ENCODE results near the gene MYLK3. TPM values are rescaled to one million over a fixed set of nuclear protein-coding genes. Genes with fewer than 3 reads are reported as not detected.

Gene MYLK3
- total RNA-seq, 1 experiment from 2014 or later, result 0.32 TPM

DNA sequence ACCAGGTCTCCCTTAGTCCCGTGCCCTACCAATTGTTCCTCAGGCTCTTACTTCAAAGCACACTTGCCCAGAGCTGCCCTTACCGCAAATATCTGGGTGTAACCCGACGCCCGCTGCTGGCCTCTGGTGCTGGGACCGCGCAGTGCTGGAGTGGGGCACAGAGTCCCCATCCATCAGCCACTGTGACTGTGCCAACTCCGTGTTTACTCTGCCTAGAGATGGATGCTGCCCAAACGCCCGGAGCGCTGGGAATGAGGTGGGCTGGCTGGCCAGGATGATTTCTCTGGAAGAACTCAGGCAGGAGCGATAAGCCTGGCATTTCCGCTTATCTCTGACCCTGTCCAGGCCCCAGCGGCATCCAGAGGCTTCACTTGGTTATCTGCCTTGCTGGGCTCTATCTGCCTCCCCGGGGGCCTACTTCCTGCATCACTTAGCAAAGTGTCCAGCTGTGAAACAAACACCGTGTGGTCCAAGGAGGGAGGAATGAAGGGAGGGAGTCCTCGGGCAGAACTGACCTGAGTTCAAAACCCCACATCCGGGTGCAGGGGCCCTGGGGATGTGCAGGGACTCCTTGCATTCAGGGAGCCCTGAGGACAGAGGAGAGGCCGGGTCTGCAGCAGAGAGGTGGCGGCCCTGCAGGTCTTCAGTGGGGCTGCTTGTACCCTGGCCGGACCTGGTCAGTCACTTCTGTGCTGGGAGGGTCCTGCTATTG, 9.4 kb upstream of the MYLK3 start:
- peak; percentile 76 for DNase-seq (ENCODE audit: low read depth)

DNA sequence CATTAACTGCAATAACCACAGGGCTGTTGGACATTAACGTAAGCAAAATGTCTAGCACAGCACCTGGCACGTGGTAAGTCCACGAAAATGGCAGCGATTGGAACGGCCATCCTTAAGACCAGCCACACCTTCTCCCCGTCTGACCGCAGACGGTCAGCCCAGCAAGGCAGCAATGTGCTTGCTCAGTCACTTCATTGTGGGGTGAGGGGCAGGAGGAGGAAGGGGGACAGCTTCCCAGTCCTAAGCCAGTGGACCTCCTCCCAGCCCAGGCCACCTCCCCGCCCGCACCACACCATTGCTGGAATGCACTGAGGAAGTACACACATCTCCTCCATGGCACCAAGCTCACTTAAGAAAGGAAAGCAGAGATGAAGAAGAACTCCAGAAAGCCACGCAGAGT, 8.6 kb upstream of the MYLK3 start:
- no peak for DNase-seq (ENCODE audit: low read depth)

DNA sequence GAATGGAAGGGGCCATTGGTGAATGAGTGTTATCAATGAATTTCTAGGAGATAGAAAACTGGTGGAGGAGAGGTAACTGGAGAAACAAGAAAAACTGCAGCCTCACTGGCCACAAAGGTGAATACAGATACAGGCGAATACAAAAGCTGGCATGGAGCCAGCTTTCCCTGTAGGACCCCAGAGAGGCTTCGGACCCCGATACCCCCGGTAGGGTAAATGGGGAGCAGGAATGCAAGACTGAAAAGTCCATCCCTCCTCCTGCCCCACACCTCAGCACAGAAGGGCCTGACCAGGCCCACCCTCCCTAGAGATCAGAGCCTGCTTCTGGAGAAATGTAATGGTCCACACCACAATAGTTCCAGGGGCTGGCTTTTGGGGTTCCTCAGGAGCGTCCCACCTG, 4.9 kb upstream of the MYLK3 start:
- DNase-seq (ENCODE audit: low read depth), result no peak

DNA sequence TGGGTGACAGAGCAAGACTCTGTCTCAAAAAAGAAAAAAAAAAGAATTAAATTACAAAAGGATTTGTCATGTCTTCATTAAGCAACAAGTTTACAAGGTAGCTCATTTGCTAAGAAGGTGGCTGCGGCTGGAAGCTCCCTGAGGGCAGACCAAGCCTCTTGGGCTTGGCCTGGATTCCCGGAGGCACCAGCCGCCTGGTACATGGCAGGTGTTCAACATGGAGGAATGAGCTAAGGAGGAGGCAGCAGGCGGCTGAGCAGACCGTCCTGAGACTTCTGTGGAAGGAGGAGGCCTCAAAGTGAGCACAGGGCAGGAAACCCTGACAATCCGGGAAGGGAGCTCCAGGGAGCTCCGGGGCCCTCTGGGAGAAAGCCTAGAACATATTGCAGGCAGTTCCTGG, 3.2 kb upstream of the MYLK3 start:
- DNase-seq (ENCODE audit: low read depth), result no peak

GRCh38 chr16:46748775-46749705, 896 bp upstream of the MYLK3 start:
- DNase-seq (ENCODE audit: low read depth), result no peak

DNA sequence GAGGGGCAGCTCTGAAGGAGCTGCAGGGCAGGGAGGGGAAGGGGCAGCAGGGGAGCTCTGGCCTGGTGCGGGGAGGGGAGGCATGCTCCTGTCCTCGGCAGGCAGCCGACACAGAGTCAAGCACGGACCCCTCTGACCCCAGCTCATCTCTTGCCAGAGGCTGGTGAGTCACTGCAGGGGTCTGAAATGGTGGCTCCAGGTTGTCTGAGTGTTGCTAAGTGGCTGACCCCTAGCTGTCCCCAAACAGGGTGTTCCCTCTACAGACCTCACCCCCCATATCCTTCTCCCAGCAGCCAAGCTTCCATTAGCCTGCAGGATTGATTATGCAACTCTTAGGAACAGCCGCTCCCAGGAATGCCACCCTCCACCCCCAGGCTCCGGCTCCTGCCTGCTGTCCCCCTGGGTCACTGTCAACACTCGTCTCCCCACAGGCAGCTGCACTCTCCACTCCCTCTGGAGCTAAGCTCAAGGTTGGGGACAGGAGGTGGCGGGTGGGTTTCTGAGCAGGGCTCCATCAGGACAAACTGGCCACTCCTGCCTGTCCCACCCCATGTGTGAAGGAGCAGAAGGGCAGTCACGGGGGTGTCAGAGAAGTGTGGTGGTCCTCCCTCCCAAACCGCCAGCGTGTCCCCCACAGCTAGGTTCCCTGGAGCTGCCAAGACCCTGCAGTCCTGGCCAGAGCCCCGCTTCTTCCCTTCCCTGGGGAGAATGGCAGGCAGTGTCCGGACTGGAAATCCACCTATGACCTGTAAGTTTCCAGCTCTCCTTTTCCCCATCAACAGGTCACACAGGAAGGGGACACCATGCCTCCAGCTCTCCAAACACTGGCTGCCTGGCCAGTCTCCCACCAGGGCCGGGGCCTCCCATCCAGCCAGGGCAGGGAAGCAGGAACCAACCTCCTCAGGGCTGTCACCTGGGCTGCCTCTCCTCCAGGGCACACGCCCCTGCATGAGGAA, 1.0 kb downstream of the MYLK3 start:
- DNase-seq (ENCODE audit: low read depth), result no peak

DNA sequence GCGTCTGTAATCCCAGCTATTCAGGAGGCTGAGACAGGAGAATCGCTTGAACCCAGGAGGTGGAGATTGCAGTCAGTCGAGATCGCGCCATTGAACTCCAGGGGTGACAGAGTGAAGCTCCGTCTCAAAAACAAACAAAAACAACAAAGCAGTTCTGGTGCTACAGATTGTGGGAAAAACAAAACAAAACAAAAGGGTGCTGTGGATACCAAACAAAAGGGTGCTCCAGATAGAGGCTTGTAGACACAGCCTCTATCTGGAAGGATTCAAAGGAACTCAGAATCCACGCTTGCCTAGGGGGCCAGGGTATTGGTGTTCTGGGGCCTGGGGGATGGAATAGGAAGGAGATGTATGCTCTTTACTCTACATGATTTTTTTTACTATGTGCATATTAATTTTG, 2.5 kb downstream of the MYLK3 start:
- no peak for DNase-seq (ENCODE audit: low read depth)

GRCh38 chr16:46743232-46743719, 4.9 kb downstream of the MYLK3 start:
- peak; percentile 49 for DNase-seq (ENCODE audit: low read depth)

GRCh38 chr16:46739934-46740333, 8.2 kb downstream of the MYLK3 start:
- no peak for DNase-seq (ENCODE audit: low read depth)

GRCh38 chr16:46737621-46738214, 10.4 kb downstream of the MYLK3 start:
- DNase-seq (ENCODE audit: low read depth), result no peak

DNA sequence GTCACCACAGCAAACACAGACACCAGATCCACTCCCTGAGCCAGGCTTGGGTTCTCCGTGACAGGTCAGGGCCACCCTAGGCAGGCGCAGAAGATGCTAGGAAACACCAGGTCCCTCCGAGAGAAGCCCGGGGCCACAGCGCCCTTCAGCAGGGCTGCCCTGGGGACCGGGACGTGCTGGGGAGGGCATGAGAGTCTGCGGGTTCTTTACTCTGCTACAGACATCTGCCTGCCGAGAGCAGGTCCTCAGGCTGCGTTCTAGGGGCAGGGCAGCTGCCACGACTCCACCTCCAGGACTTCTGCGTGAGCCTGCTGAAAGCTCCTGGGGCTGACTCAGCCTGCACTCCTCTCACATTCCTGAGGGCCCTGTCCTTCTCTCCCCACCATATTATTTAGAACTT, 11.4 kb downstream of the MYLK3 start:
- DNase-seq (ENCODE audit: low read depth), result no peak

GRCh38 chr16:46733319-46733830, 14.8 kb downstream of the MYLK3 start:
- DNase-seq (ENCODE audit: low read depth), result no peak

- DNase-seq (ENCODE audit: low read depth), result no peak
These were observed 15.6 kb downstream of the MYLK3 start for GRCh38 chr16:46732561-46732960.

DNA sequence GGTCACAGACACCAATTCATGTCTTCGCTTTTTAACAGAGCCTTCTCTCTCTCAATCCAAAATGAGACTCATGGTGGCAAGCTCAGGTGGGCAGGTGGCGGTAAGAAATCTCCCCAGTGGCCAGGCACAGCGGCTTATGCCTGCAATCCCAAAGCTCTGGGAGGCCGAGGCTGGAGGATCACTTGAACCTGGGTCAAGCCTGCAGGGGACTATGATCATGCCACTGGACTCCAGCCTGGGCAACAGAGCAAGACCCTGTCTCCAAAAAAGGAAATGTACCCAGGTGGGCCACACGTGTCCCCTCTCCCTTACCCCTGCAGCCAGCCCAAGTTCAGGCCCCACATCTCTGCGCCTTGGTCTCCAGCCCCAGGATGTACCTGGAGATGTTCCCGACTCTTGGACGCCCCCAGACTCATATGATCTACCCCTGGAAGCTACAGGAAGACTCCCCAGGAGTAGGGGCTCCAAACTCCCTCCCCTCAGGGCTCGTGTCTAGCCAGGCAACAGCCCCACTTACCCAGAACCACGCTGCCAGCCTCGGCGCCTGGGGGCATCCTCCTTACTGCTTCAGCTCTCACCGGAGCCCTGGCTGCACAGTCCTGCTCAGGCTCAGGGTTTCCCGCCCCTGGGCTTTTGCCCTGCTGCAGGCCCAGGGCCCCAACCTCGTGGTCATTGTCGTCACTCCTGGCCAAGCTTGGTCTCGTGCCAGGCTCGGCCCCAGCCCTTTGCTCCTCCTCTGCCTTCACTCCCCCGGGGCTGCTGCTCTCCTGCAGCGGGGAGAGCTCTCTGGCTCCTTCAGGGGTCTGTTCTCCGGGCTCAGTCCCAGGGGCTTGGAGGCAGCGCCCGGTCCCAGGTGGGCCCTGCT, 16.2 kb downstream of the MYLK3 start:
- DNase-seq (ENCODE audit: low read depth), result peak; percentile 24

DNA sequence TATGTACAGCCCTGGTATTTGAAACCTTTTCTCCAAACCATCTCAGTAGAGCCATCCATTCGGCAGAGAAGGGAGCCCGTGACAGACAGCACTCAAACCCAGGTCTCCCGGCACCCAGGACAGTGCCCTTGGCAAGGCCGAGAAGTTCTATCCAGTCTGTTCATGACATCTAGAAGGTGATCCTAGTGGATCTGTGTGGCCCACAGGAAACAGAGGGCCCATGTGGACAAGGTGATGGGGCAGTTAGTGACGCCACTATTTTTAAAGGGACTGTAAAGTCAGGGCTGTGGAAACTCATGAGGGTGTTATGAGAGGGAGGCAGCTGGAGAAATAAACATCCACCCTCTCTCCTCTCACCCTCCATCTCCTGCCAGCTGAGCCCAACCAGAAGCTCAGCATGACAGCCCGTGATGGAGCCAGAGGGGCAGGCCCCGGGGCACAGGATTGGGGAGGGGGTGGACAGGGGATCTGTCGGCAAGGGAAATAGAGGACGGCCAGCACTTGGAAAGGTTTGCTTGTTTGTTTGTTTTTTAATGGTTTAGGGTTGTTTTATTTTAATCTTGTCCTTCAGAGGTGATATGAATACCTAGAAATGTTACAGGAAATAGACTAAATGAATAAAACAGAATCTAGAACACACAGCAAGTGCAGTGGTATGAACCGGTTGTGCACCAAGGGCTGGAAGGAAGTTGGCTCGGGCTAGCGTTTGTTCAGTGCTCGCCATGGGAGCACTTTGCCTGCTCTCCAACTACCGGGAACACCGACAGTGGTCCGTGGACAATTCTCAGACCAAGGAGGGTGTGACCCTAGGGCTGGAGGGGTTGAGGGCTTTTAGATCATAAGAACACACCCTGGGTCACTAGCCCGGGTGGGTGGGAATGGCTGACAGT, 17.1 kb downstream of the MYLK3 start:
- no peak for DNase-seq (ENCODE audit: low read depth)

GRCh38 chr16:46730126-46730525, 18.0 kb downstream of the MYLK3 start:
- DNase-seq (ENCODE audit: low read depth), result no peak

- no peak for DNase-seq (ENCODE audit: low read depth)
These were observed 18.7 kb downstream of the MYLK3 start for GRCh38 chr16:46729326-46729995.

- no peak for DNase-seq (ENCODE audit: low read depth)
These were observed 19.3 kb downstream of the MYLK3 start for GRCh38 chr16:46728806-46729205.

GRCh38 chr16:46727630-46728029, 20.5 kb downstream of the MYLK3 start:
- DNase-seq (ENCODE audit: low read depth), result no peak

All from M059J (cell line).